Measurements from ENCODE around the gene ACTMAP.

GRCh38 chr19:40797963-40798682, 47.8 kb upstream of the ACTMAP start:
- TF ChIP-seq CTCF (conservative IDR thresholded peaks at IDR 0.05) (peak; percentile 45), ZFX (IDR thresholded peaks at IDR 0.05) (no peak)
